GM13977 (cell line): ENCODE data around the gene RAI1.
"Not testable (repeated sequence)": the region's sequence is repeated elsewhere in the genome, so short reads cannot be mapped to it uniquely, and the experiment has no call there.

Source experiments
- DNase-seq: peaks from one replicate; pipeline ENCODE4 v3.0.0; 2012; ENCODE audit warnings: low spot score
- CTCF ChIP-seq: IDR thresholded peaks from 2 replicates; pipeline ENCODE4 v1.5.1; 2012; ENCODE audit warnings: mild to moderate bottlenecking, control low read depth; ENCODE audit not compliant: insufficient read depth; ENCODE audit errors: extremely low read depth, missing control alignments
- in situ Hi-C: fragments of 300-500 bp; cut with MboI; formaldehyde crosslinking; loops from one replicate; pipeline ENCODE4 v1.12.0; 2022; ENCODE audit warnings: low sequenced_read_pairs, low pct_unique_long_range_greater_than_20kb, mixed read lengths, inconsistent platforms; ENCODE audit not compliant: unreplicated experiment

The RAI1 gene

GRCh38 chr17:17638467-17638866, 42.8 kb upstream of the RAI1 start:
- no peak for DNase-seq
- in situ Hi-C loops: loop anchor here (10.0 kb wide), 1 partner anchor 134 kb away; no protein-coding TSS in a partner anchor

GRCh38 chr17:17639661-17640270, 41.5 kb upstream of the RAI1 start:
- in situ Hi-C loops: loop anchor here (10.0 kb wide), 2 partner anchors 135 to 285 kb away; no protein-coding TSS in a partner anchor
- DNase-seq: not testable (repeated sequence)

More at GRCh38 chr17:17638467-17638866, 42.8 kb upstream of the RAI1 start:
- no peak for TF ChIP-seq CTCF

GRCh38 chr17:17641621-17642409, 39.4 kb upstream of the RAI1 start:
- peak; percentile 74 for DNase-seq
- in situ Hi-C loops: loop anchor here (10.0 kb wide), 1 partner anchor 287 kb away; no protein-coding TSS in a partner anchor
- peak; percentile 90 for TF ChIP-seq CTCF

GRCh38 chr17:17645148-17645547, 36.1 kb upstream of the RAI1 start:
- in situ Hi-C loops: loop anchor here (10.0 kb wide), 1 partner anchor 290 kb away; no protein-coding TSS in a partner anchor

GRCh38 chr17:17645961-17646360, 35.3 kb upstream of the RAI1 start:
- in situ Hi-C loops: loop anchor here (10.0 kb wide), 1 partner anchor 291 kb away; no protein-coding TSS in a partner anchor
- no peak for TF ChIP-seq CTCF
- no peak for DNase-seq

More at GRCh38 chr17:17645148-17645547, 36.1 kb upstream of the RAI1 start:
- DNase-seq: not testable (repeated sequence)

GRCh38 chr17:17647524-17648178, 33.6 kb upstream of the RAI1 start:
- no peak for TF ChIP-seq CTCF
- DNase-seq: no peak
- in situ Hi-C loops: loop anchor here (10.0 kb wide), 1 partner anchor 293 kb away; no protein-coding TSS in a partner anchor

GRCh38 chr17:17648762-17649161, 32.5 kb upstream of the RAI1 start:
- DNase-seq: no peak
- in situ Hi-C loops: loop anchor here (10.0 kb wide), 1 partner anchor 294 kb away; no protein-coding TSS in a partner anchor
- no peak for TF ChIP-seq CTCF
